B cell (primary cell): Measurements from ENCODE around the gene SNX22. TPM values are rescaled to one million over a fixed set of nuclear protein-coding genes. Genes with fewer than 3 reads are reported as not detected.

ENCODE experiments used
- ATAC-seq: fragments of 200-7000 bp; cut with Tn5 transposase; one replicate; pipeline ENCODE4 v1.10.0; 2021; ENCODE audit warnings: low read depth, mild to moderate bottlenecking, moderate number of reproducible peaks, moderate library complexity
- CTCF ChIA-PET: fragments of 350-600 bp; sonication (Branson Sonifier 250); formaldehyde crosslinking; loops from one replicate; lab custom pipeline; 2021; ENCODE audit warnings: antibody characterized with exemption, inconsistent platforms; lab: Charles Lee
- POLR2A ChIA-PET: fragments of 350-600 bp; sonication (Branson Sonifier 250); formaldehyde crosslinking; loops from one replicate; lab custom pipeline; 2021; ENCODE audit warnings: antibody characterized with exemption; lab: Charles Lee
- DNase-seq: peaks from one replicate; pipeline ENCODE4 v3.0.0; 2013
- H2AFZ ChIP-seq: 2 replicates; pipeline ENCODE4 v1.6.1; 2012; ENCODE audit warnings: mild to moderate bottlenecking, low read depth, low read length; ENCODE audit not compliant: insufficient read depth, poor library complexity, severe bottlenecking
- H3K27ac ChIP-seq, 2 donors: 1 replicate in 1 of 2; 2 replicates in 1 of 2; pipeline ENCODE4 v1.5.1; 2012 to 2013; ENCODE audit warnings: low read length in 2 of 2, mild to moderate bottlenecking in 2 of 2, moderate library complexity in 1 of 2
- H3K27me3 ChIP-seq, 4 experiments: fragments of 200-600 bp in 1 of 4; sonication (generic) in 1 of 4; replicated peaks in 1 of 4; 1 replicate in 2 of 4; 2 replicates in 2 of 4; pipeline versions ENCODE4 v1.6.1 to v1.7.0; 2013 to 2016; ENCODE audit warnings: low read length in 3 of 4, mild to moderate bottlenecking in 2 of 4, mixed read lengths in 1 of 4, moderate library complexity in 1 of 4; ENCODE audit not compliant: insufficient read depth in 4 of 4, control insufficient read depth in 3 of 4; ENCODE audit errors: control extremely low read depth in 1 of 4
- H3K36me3 ChIP-seq, 2 experiments: replicated peaks in 1 of 2; 1 replicate in 1 of 2; 2 replicates in 1 of 2; pipeline versions ENCODE4 v1.6.1 to v1.7.1; 2013; ENCODE audit warnings: low read length in 1 of 2; ENCODE audit not compliant: insufficient read depth in 2 of 2, control insufficient read depth in 1 of 2; ENCODE audit errors: control extremely low read depth in 1 of 2, extremely low read depth in 1 of 2
- H3K4me1 ChIP-seq, 2 donors: fragments of 200-600 bp in 1 of 2; sonication (generic) in 1 of 2; 1 replicate in 1 of 2; 2 replicates in 1 of 2; pipeline versions ENCODE4 v1.5.1 to v1.6.1; 2013 to 2017; ENCODE audit warnings: low read length in 2 of 2; ENCODE audit not compliant: control insufficient read depth in 2 of 2, insufficient read depth in 2 of 2
- H3K4me2 ChIP-seq: replicated peaks from 2 replicates; pipeline ENCODE3; 2012; ENCODE audit warnings: mild to moderate bottlenecking, low read depth, low read length; ENCODE audit not compliant: poor library complexity, severe bottlenecking
- H3K4me3 ChIP-seq, 5 experiments: fragments of 200-600 bp in 1 of 5; sonication (generic) in 1 of 5; 1 replicate in 3 of 5; 2 replicates in 2 of 5; pipeline versions ENCODE4 v1.5.1 to v1.7.0; 2011 to 2016; ENCODE audit warnings: low read length in 4 of 5, mild to moderate bottlenecking in 4 of 5, low read depth in 2 of 5, control low read depth in 1 of 5, moderate library complexity in 1 of 5; ENCODE audit not compliant: insufficient read depth in 1 of 5; ENCODE audit errors: control extremely low read depth in 1 of 5, extremely low read depth in 1 of 5
- H3K79me2 ChIP-seq: fragments of 200-600 bp; sonication (generic); one replicate; pipeline ENCODE4 v1.6.0; 2016; ENCODE audit warnings: low read length; ENCODE audit not compliant: control insufficient read depth, insufficient read depth
- H3K9ac ChIP-seq: fragments of 200-600 bp; sonication (generic); 2 replicates; pipeline ENCODE4 v1.6.1; 2017; ENCODE audit warnings: mild to moderate bottlenecking, low read length, moderate library complexity
- H3K9me3 ChIP-seq, 3 donors: one replicate each; pipeline versions ENCODE4 v1.6.1 to v1.7.1; 2013; ENCODE audit warnings: low read length in 2 of 3; ENCODE audit not compliant: control insufficient read depth in 2 of 3, insufficient read depth in 1 of 3; ENCODE audit errors: control extremely low read depth in 1 of 3
- H4K20me1 ChIP-seq: 2 replicates; pipeline ENCODE4 v1.6.0; 2012; ENCODE audit warnings: mild to moderate bottlenecking, low read length; ENCODE audit not compliant: insufficient read depth, control insufficient read depth, poor library complexity, severe bottlenecking
- H3K27ac Mint-ChIP-seq: one replicate; pipeline ENCODE4 v1.8.0; 2021; ENCODE audit warnings: mixed read lengths
- H3K27me3 Mint-ChIP-seq: one replicate; pipeline ENCODE4 v1.8.0; 2021; ENCODE audit warnings: mixed read lengths
- H3K4me1 Mint-ChIP-seq: one replicate; pipeline ENCODE4 v1.8.0; 2021; ENCODE audit warnings: mixed read lengths
- H3K4me3 Mint-ChIP-seq: one replicate; pipeline ENCODE4 v1.8.0; 2021; ENCODE audit warnings: mixed read lengths
- H3K9me3 Mint-ChIP-seq: one replicate; pipeline ENCODE4 v1.8.0; 2022; ENCODE audit warnings: mixed read lengths; ENCODE audit not compliant: insufficient read depth
- EZH2 ChIP-seq: IDR thresholded peaks from 2 replicates; pipeline ENCODE4 v1.6.1; 2012; ENCODE audit warnings: borderline replicate concordance, low read depth, mild to moderate bottlenecking, moderate library complexity, low read length; ENCODE audit not compliant: insufficient read depth, poor library complexity, severe bottlenecking
- WGBS: methylation state at CpG from one replicate; pipeline ENCODE4 v1.1.5; 2013; ENCODE audit warnings: missing lambda C conversion rate; ENCODE audit not compliant: insufficient coverage; 5-methylcytosine and 5-hydroxymethylcytosine counted together
- intact Hi-C: fragments of 100-400 bp; cut with micrococcal nuclease; formaldehyde crosslinking; loops from one replicate; pipeline ENCODE4 v1.10.0; 2022
- polyA minus RNA-seq: library from RNA; depleted of rRNA, polyadenylated mRNA; stranded (reverse); fragments of >200 nt; gene quantifications from 2 replicates; pipeline ENCODE4 v1.2.3, GENCODE V29; 2012
- polyA plus RNA-seq: library from polyadenylated mRNA; depleted of rRNA; stranded (reverse); fragments of >200 nt; gene quantifications from 2 replicates; pipeline ENCODE4 v1.2.3, GENCODE V29; 2012
- total RNA-seq, 2 donors: library from RNA; stranded (reverse); fragments of 120-200 nt in 1 of 2; gene quantifications; 1 replicate in 1 of 2; 2 replicates in 1 of 2; pipeline versions ENCODE4 v1.2.3 to v1.2.4, GENCODE V29; 2013 to 2022
- TF ChIP-seq, protein P1 (sequence below): fragments of 200-600 bp; IDR thresholded peaks from one replicate; pipeline ENCODE4 v1.8.0; 2022; ENCODE audit warnings: antibody characterized with exemption, mild to moderate bottlenecking

The SNX22 gene
- total RNA-seq (43.0 and 44.9 TPM in 2 replicates), polyA plus RNA-seq (196 and 305 TPM in 2 replicates), polyA minus RNA-seq (181 and 183 TPM in 2 replicates)
- total RNA-seq (2013), result 189 TPM

DNA sequence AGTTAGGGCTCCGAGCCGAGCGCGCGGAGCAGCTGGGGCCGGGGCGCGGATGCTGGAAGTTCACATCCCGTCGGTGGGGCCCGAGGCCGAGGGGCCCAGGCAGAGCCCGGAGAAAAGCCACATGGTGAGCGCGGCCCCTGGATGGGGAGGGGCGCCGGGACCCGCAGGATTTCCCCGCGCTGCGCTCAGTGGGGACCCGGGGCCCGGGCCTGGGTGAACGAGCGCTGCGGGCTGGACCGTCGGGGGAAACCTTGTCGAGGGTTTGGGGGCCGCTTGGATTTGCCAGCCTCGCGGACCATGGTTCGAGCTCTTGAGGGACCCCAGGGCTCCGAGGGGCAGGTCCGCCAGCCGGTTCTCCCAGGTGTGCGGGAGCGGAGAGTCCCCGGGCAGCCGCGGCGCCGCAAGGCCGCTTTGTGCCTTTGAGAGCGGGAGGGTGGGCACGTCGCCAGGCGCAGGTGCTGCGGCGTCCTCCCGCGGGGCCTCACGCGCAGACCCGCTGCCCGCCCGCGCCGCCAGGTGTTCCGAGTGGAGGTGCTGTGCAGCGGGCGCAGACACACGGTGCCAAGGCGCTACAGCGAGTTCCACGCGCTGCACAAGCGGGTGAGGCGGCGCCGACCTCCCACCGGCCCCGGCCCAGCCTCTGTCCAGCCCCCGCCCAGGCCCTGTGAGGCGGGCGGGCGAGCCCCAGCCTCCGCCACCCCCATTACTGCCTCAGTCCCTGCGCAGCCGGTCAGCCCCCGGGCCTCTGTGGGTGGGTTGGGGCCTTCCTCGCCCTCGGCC is at the start of gene SNX22:
TSS of gene SNX22 (plus strand) at position 5 of the 780 bp plus-strand sequence. CDS start at position 50, 45 bp downstream.
- TF ChIP-seq, protein P1, sequence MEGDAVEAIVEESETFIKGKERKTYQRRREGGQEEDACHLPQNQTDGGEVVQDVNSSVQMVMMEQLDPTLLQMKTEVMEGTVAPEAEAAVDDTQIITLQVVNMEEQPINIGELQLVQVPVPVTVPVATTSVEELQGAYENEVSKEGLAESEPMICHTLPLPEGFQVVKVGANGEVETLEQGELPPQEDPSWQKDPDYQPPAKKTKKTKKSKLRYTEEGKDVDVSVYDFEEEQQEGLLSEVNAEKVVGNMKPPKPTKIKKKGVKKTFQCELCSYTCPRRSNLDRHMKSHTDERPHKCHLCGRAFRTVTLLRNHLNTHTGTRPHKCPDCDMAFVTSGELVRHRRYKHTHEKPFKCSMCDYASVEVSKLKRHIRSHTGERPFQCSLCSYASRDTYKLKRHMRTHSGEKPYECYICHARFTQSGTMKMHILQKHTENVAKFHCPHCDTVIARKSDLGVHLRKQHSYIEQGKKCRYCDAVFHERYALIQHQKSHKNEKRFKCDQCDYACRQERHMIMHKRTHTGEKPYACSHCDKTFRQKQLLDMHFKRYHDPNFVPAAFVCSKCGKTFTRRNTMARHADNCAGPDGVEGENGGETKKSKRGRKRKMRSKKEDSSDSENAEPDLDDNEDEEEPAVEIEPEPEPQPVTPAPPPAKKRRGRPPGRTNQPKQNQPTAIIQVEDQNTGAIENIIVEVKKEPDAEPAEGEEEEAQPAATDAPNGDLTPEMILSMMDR, result no peak
- no peak for TF ChIP-seq EZH2
- Histone ChIP-seq H3K27me3 (no peaks in the 10 kb centered on the region), H3K9me3 (no peaks in the 10 kb centered on the region), H3K79me2 (peaks cover 46% of the 10 kb centered on the region), H3K36me3 (peaks cover 7 to 33% of the 10 kb centered on the region in 2 experiments), H2AFZ (peak within 1 kb of the TSS; percentile 79), H4K20me1 (peaks cover 60% of the 10 kb centered on the region), H3K9ac (peak within 1 kb of the TSS; percentile 91), H3K27ac (peak within 1 kb of the TSS; percentile 79 to 83), H3K4me3 (peak within 1 kb of the TSS; percentile 81 to 96 (median 94)), H3K4me1 (peaks cover 30 to 56% of the 10 kb centered on the region in 2 donors), H3K4me2 (peak within 1 kb of the TSS; percentile 87)
- CTCF ChIA-PET, result interaction anchor here (1.0 to 4.7 kb wide), 8 partner anchors 11 to 107 kb away, joined by 3 to 62 read pairs (median 14); partner anchors contain the start of gene PPIB
- H3K9me3 Mint-ChIP-seq, result no peaks in the 10 kb centered on the region
- peak; percentile 2 for ATAC-seq
- peaks cover 61% of the 10 kb centered on the region for H3K4me1 Mint-ChIP-seq
- POLR2A ChIA-PET, result interaction anchor here (1.1 to 3.9 kb wide), 5 partner anchors 11 to 107 kb away, joined by 4 to 55 read pairs (median 5); partner anchors contain the start of genes CIAO2A, PPIB and SNX1
- no peaks in the 10 kb centered on the region for H3K27me3 Mint-ChIP-seq
- WGBS, result under 1% methylated on average over 82 of the region's 83 CpGs
- peak within 1 kb of the TSS; percentile 90 for H3K4me3 Mint-ChIP-seq
- peak; percentile 71 for DNase-seq
- peak within 1 kb of the TSS; percentile 94 for H3K27ac Mint-ChIP-seq
- intact Hi-C loops, result loop anchor here (2.0 to 5.0 kb wide), 3 partner anchors 320 to 551 kb away; partner anchors contain the start of gene HERC1
